ENCODE measurements around the gene LONP1. TPM values are rescaled to one million over a fixed set of nuclear protein-coding genes. Genes with fewer than 3 reads are reported as not detected.

Gene LONP1
- total RNA-seq, 1 donor from 2014 or later, result 77.8 TPM

DNA sequence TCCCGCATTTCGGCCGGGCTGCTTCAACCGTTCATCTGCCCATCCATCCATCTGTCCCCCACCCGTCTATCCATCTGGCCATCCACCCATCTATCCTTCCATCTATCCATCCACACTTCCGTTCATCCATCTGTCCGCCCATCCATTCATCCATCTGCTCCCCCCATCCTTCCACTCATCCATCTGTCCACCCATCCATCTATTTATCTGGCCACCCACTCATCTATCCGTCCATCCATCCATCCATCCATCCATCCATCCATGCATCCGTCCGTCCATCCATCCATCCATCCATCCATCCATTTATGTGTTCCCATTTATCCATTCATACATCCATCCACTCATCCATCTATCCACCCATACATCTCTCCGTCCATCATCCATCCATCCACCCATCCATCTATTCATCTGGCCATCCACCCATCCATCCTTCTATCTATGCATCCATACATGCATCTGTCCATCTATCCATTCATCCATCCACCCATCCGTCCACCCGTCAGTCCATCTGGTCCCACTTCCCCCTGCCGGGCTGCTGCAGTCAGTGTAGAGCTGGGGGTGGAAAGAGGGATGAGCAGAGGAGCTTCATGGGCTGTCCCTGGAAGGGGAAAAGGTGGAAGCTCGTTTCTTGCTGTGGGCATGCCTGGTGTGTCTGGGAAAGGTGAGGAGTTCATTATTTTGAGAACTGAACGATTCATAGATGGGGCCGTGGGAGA is 38.4 kb downstream of the LONP1 start:
- peaks cover 3% of the 10 kb centered on the region for H3K36me3 Mint-ChIP-seq (ENCODE audit: low read depth, unreplicated experiment)
- Histone ChIP-seq H4K20me1 (ENCODE audit: insufficient read depth, low read length) (peaks cover 6% of the 10 kb centered on the region), H3K9ac (ENCODE audit: low read length) (peak overlapping the region; percentile 95), H3K36me3 (ENCODE audit: insufficient read depth, low read length) (no peaks in the 10 kb centered on the region), H3K27ac (ENCODE audit: low read depth, low read length) (no peak overlapping the region), H3K27me3 (ENCODE audit: insufficient read depth, low read length) (no peaks in the 10 kb centered on the region), H2AFZ (ENCODE audit: low read depth, low read length) (peak overlapping the region; percentile 49), H3K4me2 (ENCODE audit: low read length) (peak overlapping the region; percentile 95), H3K4me1 (ENCODE audit: insufficient read depth, low read length) (no peaks in the 10 kb centered on the region), H3K4me3 (ENCODE audit: insufficient read depth, low read depth, low read length) (peak overlapping the region; percentile 96), H3K9me3 (ENCODE audit: insufficient read depth, low read depth, low read length) (no peaks in the 10 kb centered on the region), H3K79me2 (ENCODE audit: insufficient read depth, low read length) (peaks cover 12% of the 10 kb centered on the region)
- FAIRE-seq, result no peak
- peak overlapping the region; percentile 74 for H3K4me3 Mint-ChIP-seq (ENCODE audit: unreplicated experiment)
- no peaks in the 10 kb centered on the region for H3K27me3 Mint-ChIP-seq (ENCODE audit: low read depth, unreplicated experiment)
- no peaks in the 10 kb centered on the region for H3K9me3 Mint-ChIP-seq (ENCODE audit: unreplicated experiment)
- H3K27ac Mint-ChIP-seq (ENCODE audit: unreplicated experiment), result peak overlapping the region; percentile 2
- H3K4me1 Mint-ChIP-seq (ENCODE audit: low read depth, unreplicated experiment), result peaks cover 4% of the 10 kb centered on the region
- TF ChIP-seq, protein P1, sequence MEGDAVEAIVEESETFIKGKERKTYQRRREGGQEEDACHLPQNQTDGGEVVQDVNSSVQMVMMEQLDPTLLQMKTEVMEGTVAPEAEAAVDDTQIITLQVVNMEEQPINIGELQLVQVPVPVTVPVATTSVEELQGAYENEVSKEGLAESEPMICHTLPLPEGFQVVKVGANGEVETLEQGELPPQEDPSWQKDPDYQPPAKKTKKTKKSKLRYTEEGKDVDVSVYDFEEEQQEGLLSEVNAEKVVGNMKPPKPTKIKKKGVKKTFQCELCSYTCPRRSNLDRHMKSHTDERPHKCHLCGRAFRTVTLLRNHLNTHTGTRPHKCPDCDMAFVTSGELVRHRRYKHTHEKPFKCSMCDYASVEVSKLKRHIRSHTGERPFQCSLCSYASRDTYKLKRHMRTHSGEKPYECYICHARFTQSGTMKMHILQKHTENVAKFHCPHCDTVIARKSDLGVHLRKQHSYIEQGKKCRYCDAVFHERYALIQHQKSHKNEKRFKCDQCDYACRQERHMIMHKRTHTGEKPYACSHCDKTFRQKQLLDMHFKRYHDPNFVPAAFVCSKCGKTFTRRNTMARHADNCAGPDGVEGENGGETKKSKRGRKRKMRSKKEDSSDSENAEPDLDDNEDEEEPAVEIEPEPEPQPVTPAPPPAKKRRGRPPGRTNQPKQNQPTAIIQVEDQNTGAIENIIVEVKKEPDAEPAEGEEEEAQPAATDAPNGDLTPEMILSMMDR (IDR thresholded peaks at IDR 0.05; ENCODE audit: insufficient read depth, low read depth, low read length), result no peak
- no peak for TF ChIP-seq EZH2 (IDR thresholded peaks at IDR 0.05; ENCODE audit: insufficient read depth, low read length)
- DNase-seq (ENCODE audit: low read depth), result no peak

DNA sequence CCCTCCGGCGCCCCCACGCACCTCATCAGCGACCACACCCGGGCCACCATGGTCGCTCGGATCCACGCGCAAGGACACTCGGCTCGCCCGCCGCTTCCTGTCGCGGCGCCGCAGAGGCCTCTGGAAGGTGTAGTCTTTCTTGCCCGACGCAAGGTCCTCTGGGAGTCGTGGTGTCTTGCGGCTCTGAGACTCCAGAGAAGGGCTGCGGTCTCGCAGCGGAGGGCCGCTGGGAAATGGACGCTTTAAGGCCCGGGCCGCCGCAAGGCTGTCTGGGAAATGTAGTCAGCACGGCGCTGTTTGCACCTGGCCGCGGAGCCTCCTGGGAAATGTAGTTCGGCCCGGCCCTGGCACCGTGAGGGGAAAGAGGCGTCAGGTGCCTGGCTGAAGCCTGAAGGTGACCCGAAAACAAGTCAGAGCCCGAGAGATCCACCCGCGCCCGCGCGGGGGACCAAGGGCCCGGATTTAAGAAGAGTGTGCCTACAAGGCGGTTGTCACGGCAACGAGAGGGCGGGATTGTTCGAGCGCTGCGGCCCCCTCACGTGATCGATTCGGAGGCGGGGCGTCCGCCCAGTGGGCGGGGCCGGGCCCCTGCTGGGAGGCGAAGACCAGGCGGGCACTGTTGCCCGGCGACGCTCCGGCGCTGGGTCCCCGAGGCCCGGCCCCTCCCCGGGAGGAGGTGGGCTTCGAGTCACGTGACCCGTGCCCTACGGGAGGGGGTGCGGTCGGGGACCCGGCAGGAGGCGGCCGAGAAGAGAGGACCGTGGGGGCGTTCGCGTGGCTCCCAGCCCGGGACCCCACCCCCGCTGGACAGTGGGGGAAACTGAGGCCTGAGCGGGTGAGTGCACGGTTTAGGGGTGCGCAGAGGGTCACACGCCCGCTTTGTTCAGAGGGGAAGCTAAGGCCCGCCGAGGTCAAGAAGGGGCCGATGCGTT is 39.2 kb downstream of the LONP1 start, which contains the start of the genes HSD11B1L and MICOS13:
HSD11B1L (plus strand) TSS at position 591 of the 932 bp plus-strand sequence. CDS start 3,806 bp downstream, outside the sequence.
MICOS13 (minus strand) TSS at position 80 of the 932 bp plus-strand sequence; CDS start at position 50, 30 bp downstream.
- Histone ChIP-seq H3K36me3 (ENCODE audit: insufficient read depth, low read length) (no peaks in the 10 kb centered on the region), H3K27ac (ENCODE audit: low read depth, low read length) (peak within 1 kb of the TSS; percentile 75), H4K20me1 (ENCODE audit: insufficient read depth, low read length) (peaks cover 6% of the 10 kb centered on the region), H3K27me3 (ENCODE audit: insufficient read depth, low read length) (no peaks in the 10 kb centered on the region), H3K9ac (ENCODE audit: low read length) (peak within 1 kb of the TSS; percentile 95), H3K4me3 (ENCODE audit: insufficient read depth, low read depth, low read length) (peak within 1 kb of the TSS; percentile 96), H3K4me1 (ENCODE audit: insufficient read depth, low read length) (no peaks in the 10 kb centered on the region), H3K79me2 (ENCODE audit: insufficient read depth, low read length) (peaks cover 12% of the 10 kb centered on the region), H2AFZ (ENCODE audit: low read depth, low read length) (peak within 1 kb of the TSS; percentile 78), H3K4me2 (ENCODE audit: low read length) (peak within 1 kb of the TSS; percentile 95), H3K9me3 (ENCODE audit: insufficient read depth, low read depth, low read length) (no peaks in the 10 kb centered on the region)
- peaks cover 4% of the 10 kb centered on the region for H3K4me1 Mint-ChIP-seq (ENCODE audit: low read depth, unreplicated experiment)
- H3K4me3 Mint-ChIP-seq (ENCODE audit: unreplicated experiment), result peak within 1 kb of the TSS; percentile 97
- peaks cover 5% of the 10 kb centered on the region for H3K36me3 Mint-ChIP-seq (ENCODE audit: low read depth, unreplicated experiment)
- peak within 1 kb of the TSS; percentile 98 for H3K27ac Mint-ChIP-seq (ENCODE audit: unreplicated experiment)
- H3K27me3 Mint-ChIP-seq (ENCODE audit: low read depth, unreplicated experiment), result no peaks in the 10 kb centered on the region
- TF ChIP-seq, protein P1 (IDR thresholded peaks at IDR 0.05; ENCODE audit: insufficient read depth, low read depth, low read length), result no peak
- TF ChIP-seq EZH2 (IDR thresholded peaks at IDR 0.05; ENCODE audit: insufficient read depth, low read length), result no peak
- FAIRE-seq, result peak; percentile 76
- H3K9me3 Mint-ChIP-seq (ENCODE audit: unreplicated experiment), result no peaks in the 10 kb centered on the region
- DNase-seq (ENCODE audit: low read depth), result peak; percentile 95
